Fibroblast of mammary gland (primary cell): ENCODE results near the gene RRP15.

Experiments used
- DNase-seq: peaks from one replicate; pipeline ENCODE4 v3.0.0-alpha.2; 2010; ENCODE audit warnings: low read depth
- H3K4me3 ChIP-seq: 2 replicates; pipeline ENCODE4 v1.5.1; 2011; ENCODE audit warnings: low read depth, mild to moderate bottlenecking, low read length, moderate library complexity; ENCODE audit not compliant: control insufficient read depth
- TF ChIP-seq, protein P1 (sequence below): conservative IDR thresholded peaks from 2 replicates; pipeline ENCODE4 v1.5.1; 2011; ENCODE audit warnings: low read depth, low read length, inconsistent platforms; ENCODE audit not compliant: control insufficient read depth, insufficient read depth

The RRP15 gene

GRCh38 chr1:218352075-218352438 is 67.0 kb downstream of the RRP15 start:
- TF ChIP-seq, protein P1, sequence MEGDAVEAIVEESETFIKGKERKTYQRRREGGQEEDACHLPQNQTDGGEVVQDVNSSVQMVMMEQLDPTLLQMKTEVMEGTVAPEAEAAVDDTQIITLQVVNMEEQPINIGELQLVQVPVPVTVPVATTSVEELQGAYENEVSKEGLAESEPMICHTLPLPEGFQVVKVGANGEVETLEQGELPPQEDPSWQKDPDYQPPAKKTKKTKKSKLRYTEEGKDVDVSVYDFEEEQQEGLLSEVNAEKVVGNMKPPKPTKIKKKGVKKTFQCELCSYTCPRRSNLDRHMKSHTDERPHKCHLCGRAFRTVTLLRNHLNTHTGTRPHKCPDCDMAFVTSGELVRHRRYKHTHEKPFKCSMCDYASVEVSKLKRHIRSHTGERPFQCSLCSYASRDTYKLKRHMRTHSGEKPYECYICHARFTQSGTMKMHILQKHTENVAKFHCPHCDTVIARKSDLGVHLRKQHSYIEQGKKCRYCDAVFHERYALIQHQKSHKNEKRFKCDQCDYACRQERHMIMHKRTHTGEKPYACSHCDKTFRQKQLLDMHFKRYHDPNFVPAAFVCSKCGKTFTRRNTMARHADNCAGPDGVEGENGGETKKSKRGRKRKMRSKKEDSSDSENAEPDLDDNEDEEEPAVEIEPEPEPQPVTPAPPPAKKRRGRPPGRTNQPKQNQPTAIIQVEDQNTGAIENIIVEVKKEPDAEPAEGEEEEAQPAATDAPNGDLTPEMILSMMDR = no peak
- no peak for DNase-seq
- H3K4me3 ChIP-seq = no peak overlapping the region

DNA sequence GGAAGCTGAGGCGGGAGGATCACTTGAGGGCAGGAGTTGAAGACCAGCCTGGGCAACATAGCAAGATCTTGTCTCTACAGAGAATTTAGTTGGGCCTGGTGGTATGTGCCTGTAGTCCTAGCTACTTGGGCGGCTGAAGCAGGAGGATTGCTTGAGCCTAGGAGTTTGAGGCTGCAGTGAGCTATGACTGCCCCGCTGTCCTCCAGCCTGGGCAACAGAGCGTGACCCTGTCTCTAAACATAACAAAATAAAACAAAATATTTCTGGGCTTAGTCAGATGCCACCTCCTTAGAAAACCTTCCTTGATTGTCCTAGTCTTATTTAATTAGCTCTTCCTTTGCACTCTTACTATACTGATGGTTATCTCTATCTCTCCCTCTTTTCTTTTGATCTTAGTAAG is 68.6 kb downstream of the RRP15 start:
- H3K4me3 ChIP-seq = no peak overlapping the region
- TF ChIP-seq, protein P1 = no peak
- DNase-seq = no peak

DNA sequence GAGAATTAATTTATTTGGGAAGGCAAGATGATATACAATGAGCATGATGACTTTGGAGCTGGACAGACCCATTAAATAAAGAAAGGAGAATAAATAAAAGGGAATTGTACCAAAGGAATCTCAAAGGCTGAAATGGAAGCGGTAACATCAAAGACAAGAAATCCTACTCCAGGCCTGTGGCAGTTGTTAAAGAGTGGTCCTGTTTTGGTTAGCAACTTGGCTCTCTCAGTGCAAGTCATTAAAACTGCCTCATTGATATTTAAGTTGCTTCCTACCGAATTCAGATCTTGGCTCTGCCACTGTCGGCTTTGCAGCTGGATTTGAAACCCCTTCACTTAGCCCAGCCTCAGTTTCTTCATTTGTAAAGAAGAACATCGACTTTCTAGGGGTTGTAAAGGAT is 70.2 kb downstream of the RRP15 start:
- no peak overlapping the region for H3K4me3 ChIP-seq
- TF ChIP-seq, protein P1 = no peak
- DNase-seq = no peak

DNA sequence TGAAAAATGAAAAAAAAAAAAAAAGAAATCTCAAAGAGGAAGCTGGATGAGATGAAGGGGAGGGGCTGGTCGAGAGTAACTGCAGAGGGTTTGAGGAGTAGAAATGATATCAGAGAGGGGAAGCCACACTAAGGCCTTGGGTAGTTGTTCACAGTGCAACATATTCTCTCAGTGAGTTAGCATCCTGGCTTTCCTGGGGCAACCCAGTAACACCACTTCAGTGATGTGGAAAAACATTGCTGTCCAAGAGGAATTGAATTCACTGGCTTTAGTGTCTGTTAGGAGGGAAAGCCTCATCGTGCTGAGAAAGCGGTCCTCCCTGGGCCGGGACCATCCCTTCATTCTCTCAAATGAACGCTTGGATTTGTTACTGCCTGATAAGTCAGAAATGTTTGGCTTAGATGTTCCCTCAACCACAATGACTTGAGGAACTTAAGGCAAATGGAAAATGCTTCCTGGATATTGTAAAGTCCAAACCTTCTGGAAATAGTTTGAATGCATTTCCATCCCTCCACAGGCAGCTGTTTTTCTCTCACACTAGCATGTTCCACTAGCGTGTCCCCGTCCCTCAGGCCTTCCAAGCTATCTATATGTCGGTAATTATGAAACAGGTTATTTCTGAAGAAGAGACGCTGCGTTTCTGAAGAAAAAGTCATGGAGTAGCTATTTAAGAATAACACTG is 72.3 kb downstream of the RRP15 start:
- TF ChIP-seq, protein P1 = no peak
- no peak for DNase-seq
- H3K4me3 ChIP-seq = no peak overlapping the region

DNA sequence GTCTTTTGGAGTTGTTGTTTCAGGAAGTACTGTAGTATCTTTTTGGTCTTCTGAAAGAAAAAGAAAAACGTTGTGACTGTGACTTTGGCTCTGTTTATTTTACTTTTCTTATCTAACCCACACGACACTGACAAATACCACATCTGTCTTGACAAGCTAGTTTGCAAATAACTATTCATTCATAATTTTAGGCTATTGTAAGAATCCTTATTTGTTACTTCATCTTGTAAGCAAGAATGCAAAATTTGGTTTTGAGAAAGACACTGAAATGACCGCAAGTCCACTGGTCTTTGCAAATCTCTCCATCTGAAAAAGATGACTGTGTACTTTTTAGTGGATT is 72.8 kb downstream of the RRP15 start:
- H3K4me3 ChIP-seq = no peak overlapping the region
- no peak for DNase-seq
- TF ChIP-seq, protein P1 = no peak

DNA sequence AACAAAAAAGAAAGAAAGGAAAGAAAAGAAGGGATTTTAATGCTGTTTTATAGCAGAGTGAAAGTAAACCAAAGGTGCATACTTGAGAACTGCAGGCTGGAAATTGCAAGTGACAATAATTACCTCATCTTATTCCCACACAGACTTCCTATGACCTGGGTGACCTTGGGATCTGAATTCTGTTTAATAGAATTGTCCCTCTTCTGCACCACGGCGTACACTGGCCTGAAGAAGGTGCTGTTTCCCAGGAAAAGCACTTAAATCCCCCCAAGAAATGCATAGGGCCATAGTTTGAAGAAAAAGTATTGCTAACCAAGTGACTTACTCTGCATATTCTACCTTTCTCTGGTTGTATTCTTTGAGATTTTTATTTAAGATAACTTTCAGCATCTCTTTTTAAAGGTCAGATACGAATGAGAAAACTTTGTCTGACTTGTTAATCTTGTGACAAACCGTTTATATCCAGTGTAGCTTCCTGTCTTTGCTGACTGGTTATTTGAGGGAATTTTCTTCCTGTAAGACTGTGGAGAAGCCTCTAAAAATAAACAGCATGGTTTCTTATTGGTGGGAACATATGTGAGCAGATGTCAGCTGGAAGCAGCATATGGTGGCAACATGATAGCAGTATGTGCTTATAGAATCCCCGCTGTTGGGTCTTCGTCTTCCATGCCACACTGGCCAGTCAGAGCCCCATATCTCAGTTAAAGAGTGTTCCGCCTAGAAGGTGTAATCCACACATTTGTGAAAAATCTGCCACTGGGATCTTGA is 76.4 kb downstream of the RRP15 start:
- TF ChIP-seq, protein P1 = peak; percentile 80
- peak; percentile 71 for DNase-seq
- no peak overlapping the region for H3K4me3 ChIP-seq
